ENCODE measurements around the gene TMEM18.

DNA sequence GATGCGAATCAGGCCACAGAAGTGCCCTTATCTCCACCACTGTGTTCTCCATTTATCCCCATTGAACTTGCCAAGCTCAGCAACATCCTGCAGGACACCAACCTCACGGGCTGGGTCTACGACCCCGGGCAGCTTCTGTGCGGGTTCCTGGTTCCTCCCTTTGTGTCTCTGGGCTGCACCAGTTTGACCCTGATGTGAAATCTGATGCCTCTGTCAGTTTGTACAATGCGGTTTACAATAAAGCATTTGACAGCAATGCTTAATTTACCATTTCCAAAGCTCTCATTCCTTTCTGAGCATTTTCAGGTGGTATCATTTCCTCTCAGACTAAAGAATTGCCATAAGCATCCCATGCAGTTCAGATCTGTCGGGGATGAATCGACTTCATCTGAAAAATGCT is 3.3 kb upstream of the TMEM18 start:
- TF ChIP-seq POLR2AphosphoS5 (IDR thresholded peaks at IDR 0.05; ENCODE audit: borderline replicate concordance, low read depth, low read length) (no peak), EZH2 (IDR thresholded peaks at IDR 0.05) (no peak)

All from SK-N-MC (cell line).